MM.1S (cell line): ENCODE measurements around the gene ERC2.

Experiments
- DNase-seq: peaks from one replicate; pipeline ENCODE4 v3.0.0-alpha.2; 2015
- H2AFZ ChIP-seq: fragments of 300-600 bp; sonication (generic); 2 replicates; pipeline ENCODE4 v1.6.0; 2016; ENCODE audit warnings: antibody characterized with exemption, low read length
- H3F3A ChIP-seq: fragments of 300-600 bp; sonication (generic); 2 replicates; pipeline ENCODE4 v1.6.1; 2016; ENCODE audit warnings: mild to moderate bottlenecking, antibody characterized with exemption, low read length, moderate library complexity, mixed read lengths; ENCODE audit not compliant: insufficient read depth
- H3K27ac ChIP-seq: fragments of 300-600 bp; sonication (generic); 2 replicates; pipeline ENCODE4 v1.5.1; 2016; ENCODE audit warnings: mild to moderate bottlenecking, low read length
- H3K27me3 ChIP-seq: fragments of 300-600 bp; sonication (generic); replicated peaks from 2 replicates; pipeline ENCODE4 v1.6.0; 2016; ENCODE audit warnings: low read length; ENCODE audit not compliant: insufficient read depth
- H3K36me3 ChIP-seq: fragments of 300-600 bp; sonication (generic); replicated peaks from 2 replicates; pipeline ENCODE4 v1.6.1; 2016; ENCODE audit warnings: mild to moderate bottlenecking, low read length, mixed read lengths; ENCODE audit not compliant: insufficient read depth
- H3K4me1 ChIP-seq: fragments of 300-600 bp; sonication (generic); 2 replicates; pipeline ENCODE4 v1.6.1; 2016; ENCODE audit warnings: low read length, mixed read lengths
- H3K4me2 ChIP-seq: fragments of 300-600 bp; sonication (generic); 2 replicates; pipeline ENCODE4 v1.6.0; 2016; ENCODE audit warnings: low read depth, low read length
- H3K4me3 ChIP-seq: fragments of 300-600 bp; sonication (generic); 2 replicates; pipeline ENCODE4 v1.5.1; 2016; ENCODE audit warnings: low read length, mixed read lengths
- H3K79me2 ChIP-seq: fragments of 300-600 bp; sonication (generic); 2 replicates; pipeline ENCODE4 v1.6.1; 2016; ENCODE audit warnings: mixed run types, low read length, mixed read lengths
- H3K9ac ChIP-seq: fragments of 300-600 bp; sonication (generic); 2 replicates; pipeline ENCODE4 v1.6.1; 2016; ENCODE audit warnings: low read length, mixed read lengths
- H3K9me2 ChIP-seq: fragments of 300-600 bp; sonication (generic); replicated peaks from 2 replicates; pipeline ENCODE4 v1.6.1; 2016; ENCODE audit warnings: mild to moderate bottlenecking, low read length, mixed read lengths; ENCODE audit not compliant: insufficient read depth
- H3K9me3 ChIP-seq: fragments of 300-600 bp; sonication (generic); replicated peaks from 2 replicates; pipeline ENCODE4 v1.6.1; 2016; ENCODE audit warnings: mild to moderate bottlenecking, low read length, mixed read lengths; ENCODE audit not compliant: insufficient read depth
- H4K20me1 ChIP-seq: fragments of 300-600 bp; sonication (generic); 2 replicates; pipeline ENCODE4 v1.6.1; 2016; ENCODE audit warnings: mild to moderate bottlenecking, low read length, moderate library complexity, mixed read lengths; ENCODE audit not compliant: insufficient read depth
- EZH2 ChIP-seq: fragments of 300-600 bp; sonication (generic); optimal IDR thresholded peaks from 2 replicates; pipeline ENCODE3; 2017; ENCODE audit warnings: low read depth, mild to moderate bottlenecking, antibody characterized with exemption, low read length, mixed read lengths
- EZH2phosphoT487 ChIP-seq: fragments of 300-600 bp; sonication (generic); IDR thresholded peaks from 2 replicates; pipeline ENCODE4 v1.6.1; 2018; ENCODE audit warnings: antibody characterized with exemption, low read length
- TF ChIP-seq, protein P1 (sequence below): fragments of 300-600 bp; sonication (generic); IDR thresholded peaks from 2 replicates; pipeline ENCODE4 v1.5.1; 2016; ENCODE audit warnings: antibody characterized with exemption, low read length, mixed read lengths

The ERC2 gene

DNA sequence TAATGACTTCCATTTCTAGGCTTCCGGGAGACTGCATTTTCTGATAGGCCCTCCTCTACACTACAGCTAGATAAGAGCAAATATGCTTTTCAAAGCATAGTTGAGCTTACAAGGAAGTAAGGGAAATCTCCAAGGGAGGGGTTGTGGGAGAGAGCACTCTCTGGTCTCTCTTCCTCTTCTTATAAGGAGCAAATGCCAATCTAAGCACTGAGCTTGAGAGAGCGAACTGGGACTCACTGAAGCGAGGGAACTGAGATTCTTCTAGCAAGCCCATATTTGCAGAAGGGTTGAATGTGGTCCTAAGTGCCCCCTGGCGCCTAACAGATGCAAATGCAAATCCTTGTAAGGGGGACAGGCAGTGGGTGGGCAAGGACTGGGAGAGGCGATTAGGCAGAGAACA, 164.8 kb downstream of the ERC2 start:
- Histone ChIP-seq H3K27me3 (no peaks in the 10 kb centered on the region), H3K9me3 (no peaks in the 10 kb centered on the region), H3F3A (no peaks in the 10 kb centered on the region), H4K20me1 (no peaks in the 10 kb centered on the region), H3K36me3 (no peaks in the 10 kb centered on the region), H3K9me2 (no peaks in the 10 kb centered on the region), H3K27ac (no peak overlapping the region), H3K4me1 (no peaks in the 10 kb centered on the region), H2AFZ (no peak overlapping the region), H3K4me3 (no peak overlapping the region), H3K79me2 (no peaks in the 10 kb centered on the region), H3K4me2 (no peak overlapping the region), H3K9ac (no peak overlapping the region)
- no peak for TF ChIP-seq EZH2
- TF ChIP-seq EZH2phosphoT487, result no peak
- TF ChIP-seq, protein P1, sequence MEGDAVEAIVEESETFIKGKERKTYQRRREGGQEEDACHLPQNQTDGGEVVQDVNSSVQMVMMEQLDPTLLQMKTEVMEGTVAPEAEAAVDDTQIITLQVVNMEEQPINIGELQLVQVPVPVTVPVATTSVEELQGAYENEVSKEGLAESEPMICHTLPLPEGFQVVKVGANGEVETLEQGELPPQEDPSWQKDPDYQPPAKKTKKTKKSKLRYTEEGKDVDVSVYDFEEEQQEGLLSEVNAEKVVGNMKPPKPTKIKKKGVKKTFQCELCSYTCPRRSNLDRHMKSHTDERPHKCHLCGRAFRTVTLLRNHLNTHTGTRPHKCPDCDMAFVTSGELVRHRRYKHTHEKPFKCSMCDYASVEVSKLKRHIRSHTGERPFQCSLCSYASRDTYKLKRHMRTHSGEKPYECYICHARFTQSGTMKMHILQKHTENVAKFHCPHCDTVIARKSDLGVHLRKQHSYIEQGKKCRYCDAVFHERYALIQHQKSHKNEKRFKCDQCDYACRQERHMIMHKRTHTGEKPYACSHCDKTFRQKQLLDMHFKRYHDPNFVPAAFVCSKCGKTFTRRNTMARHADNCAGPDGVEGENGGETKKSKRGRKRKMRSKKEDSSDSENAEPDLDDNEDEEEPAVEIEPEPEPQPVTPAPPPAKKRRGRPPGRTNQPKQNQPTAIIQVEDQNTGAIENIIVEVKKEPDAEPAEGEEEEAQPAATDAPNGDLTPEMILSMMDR, result peak; percentile 64
- peak; percentile 31 for DNase-seq

DNA sequence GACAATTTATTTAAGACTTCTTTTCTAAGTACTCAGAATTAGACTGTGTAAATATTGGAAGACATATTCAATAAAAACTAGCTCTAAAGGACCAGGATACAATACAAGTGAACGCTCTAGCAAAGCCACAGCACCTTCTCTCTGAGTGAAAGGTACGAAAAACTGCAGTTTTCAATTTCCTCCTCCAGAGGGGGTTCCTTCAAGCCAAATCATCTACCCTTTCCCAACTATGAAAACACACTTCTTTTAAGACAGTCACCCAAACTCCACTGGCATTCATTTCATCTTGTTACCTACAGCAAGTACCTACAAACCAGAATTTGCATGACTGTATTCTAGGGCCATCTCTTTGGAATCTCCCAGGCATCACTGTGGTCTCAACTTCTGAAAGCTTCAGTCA, 165.8 kb downstream of the ERC2 start:
- H3K4me2 ChIP-seq, result no peak overlapping the region
- no peaks in the 10 kb centered on the region for H4K20me1 ChIP-seq
- H3K27ac ChIP-seq, result no peak overlapping the region
- H3K9me2 ChIP-seq, result no peaks in the 10 kb centered on the region
- H3K9me3 ChIP-seq, result no peaks in the 10 kb centered on the region
- H3K9ac ChIP-seq, result no peak overlapping the region
- no peaks in the 10 kb centered on the region for H3F3A ChIP-seq
- TF ChIP-seq EZH2phosphoT487, result no peak
- TF ChIP-seq EZH2, result no peak
- TF ChIP-seq, protein P1, result peak; percentile 24
- H2AFZ ChIP-seq, result no peak overlapping the region
- no peaks in the 10 kb centered on the region for H3K27me3 ChIP-seq
- no peaks in the 10 kb centered on the region for H3K79me2 ChIP-seq
- no peak for DNase-seq
- no peaks in the 10 kb centered on the region for H3K4me1 ChIP-seq
- no peak overlapping the region for H3K4me3 ChIP-seq
- no peaks in the 10 kb centered on the region for H3K36me3 ChIP-seq

DNA sequence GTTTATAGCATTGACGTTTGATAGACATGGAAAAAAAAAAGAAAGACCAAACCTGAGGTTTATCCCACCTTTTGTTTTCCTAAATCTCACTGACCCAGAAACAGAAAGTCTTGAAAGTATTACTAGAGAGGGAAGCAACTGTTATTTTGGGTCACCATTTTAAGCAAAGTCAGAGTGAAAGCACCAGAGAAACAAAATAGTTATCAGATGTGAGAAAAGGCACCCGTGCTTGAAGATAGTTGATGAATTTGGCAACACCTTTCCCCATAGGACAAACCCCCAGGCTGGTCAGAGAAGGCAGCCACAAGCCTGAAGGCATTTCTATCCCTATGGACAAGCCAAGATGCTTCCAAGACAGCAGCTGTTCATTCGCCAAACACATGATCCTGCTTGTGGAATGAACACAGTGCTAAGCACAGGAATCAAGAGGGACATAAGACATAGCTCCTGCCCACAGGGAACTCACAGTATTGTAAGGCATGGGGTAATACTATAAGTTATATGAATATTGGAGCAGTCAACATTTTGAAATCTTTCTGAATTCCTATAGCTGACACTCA, 170.9 kb downstream of the ERC2 start:
- H4K20me1 ChIP-seq, result no peaks in the 10 kb centered on the region
- no peak overlapping the region for H3K27ac ChIP-seq
- no peaks in the 10 kb centered on the region for H3F3A ChIP-seq
- no peak overlapping the region for H3K4me3 ChIP-seq
- DNase-seq, result no peak
- no peak overlapping the region for H3K9ac ChIP-seq
- H3K4me1 ChIP-seq, result no peaks in the 10 kb centered on the region
- H3K4me2 ChIP-seq, result no peak overlapping the region
- no peaks in the 10 kb centered on the region for H3K9me2 ChIP-seq
- H3K36me3 ChIP-seq, result no peaks in the 10 kb centered on the region
- H3K9me3 ChIP-seq, result no peaks in the 10 kb centered on the region
- TF ChIP-seq, protein P1, result no peak
- TF ChIP-seq EZH2 (no peak), EZH2phosphoT487 (no peak)
- H2AFZ ChIP-seq, result no peak overlapping the region
- no peaks in the 10 kb centered on the region for H3K27me3 ChIP-seq
- H3K79me2 ChIP-seq, result no peaks in the 10 kb centered on the region
